ENCODE measurements around the gene LYRM9. TPM values are rescaled to one million over a fixed set of nuclear protein-coding genes. Genes with fewer than 3 reads are reported as not detected.

The LYRM9 gene
- polyA plus RNA-seq, 1 donor (not counting 4 experiments of a cell fraction or from before 2014, with no cell fraction given) = 3.0 TPM

- H3K9me3 ChIP-seq (ENCODE audit: control insufficient read depth, low read depth, low read length) = no peaks in the 10 kb centered on the region
- H3K27me3 ChIP-seq (ENCODE audit: control insufficient read depth, extremely low read depth, insufficient read depth, low read length) = peaks cover 3% of the 10 kb centered on the region
- H4K20me1 ChIP-seq (ENCODE audit: control insufficient read depth, extremely low read depth, insufficient read depth, low read length) = no peaks in the 10 kb centered on the region
- dilution Hi-C loops (cut with MboI; ENCODE audit: extremely low pct_ligation_motif_present, low sequenced_read_pairs) = no loop called here
- no peaks in the 10 kb centered on the region for H3K9me1 ChIP-seq (ENCODE audit: control insufficient read depth, extremely low read depth, insufficient read depth, low read length)
- FAIRE-seq (no peak), DNase-seq (ENCODE audit: low read depth, low spot score) (no peak)
- TF ChIP-seq EZH2 (IDR thresholded peaks at IDR 0.05; ENCODE audit: low read length) (no peak), CTCF (optimal IDR thresholded peaks at IDR 0.05 in 1 of 3, IDR thresholded peaks at IDR 0.05 in 1 of 3, conservative IDR thresholded peaks at IDR 0.05 in 1 of 3; ENCODE audit: extremely low read depth in 1 of 3, insufficient read depth in 2 of 3, low read length in 3 of 3) (no peak)
- H3K4me1 ChIP-seq (ENCODE audit: control insufficient read depth, extremely low read depth, insufficient read depth, low read length) = peaks cover 6% of the 10 kb centered on the region
- no peak overlapping the region for H3K27ac ChIP-seq (ENCODE audit: control insufficient read depth, insufficient read depth, low read length)
- no peaks in the 10 kb centered on the region for H3K79me2 ChIP-seq (ENCODE audit: control insufficient read depth, insufficient read depth, low read length)
- no peak overlapping the region for H3K9ac ChIP-seq (ENCODE audit: control insufficient read depth, extremely low read depth, insufficient read depth, low read length)
- H3K36me3 ChIP-seq (ENCODE audit: control insufficient read depth in 2 of 2, extremely low read depth in 1 of 2, insufficient read depth in 2 of 2, low read length in 2 of 2) = no peaks in the 10 kb centered on the region
- H2AFZ ChIP-seq (ENCODE audit: control insufficient read depth, low read length) = no peak overlapping the region
- no peak overlapping the region for H3K4me2 ChIP-seq (ENCODE audit: control insufficient read depth, extremely low read depth, insufficient read depth, low read depth, low read length)
- H3K4me3 ChIP-seq (ENCODE audit: control insufficient read depth in 2 of 3, extremely low read depth in 1 of 3, insufficient read depth in 2 of 3, low read depth in 1 of 3, low read length in 3 of 3) = no peak overlapping the region
These were observed 14.2 kb downstream of the LYRM9 start for GRCh38 chr17:27878776-27879562.

- no peak overlapping the region for H3K27ac ChIP-seq (ENCODE audit: control insufficient read depth, insufficient read depth, low read length)
- DNase-seq (ENCODE audit: low read depth, low spot score) = peak; percentile 78
- dilution Hi-C loops (cut with MboI; ENCODE audit: extremely low pct_ligation_motif_present, low sequenced_read_pairs) = no loop called here
- H3K9me3 ChIP-seq (ENCODE audit: control insufficient read depth, low read depth, low read length) = no peaks in the 10 kb centered on the region
- H4K20me1 ChIP-seq (ENCODE audit: control insufficient read depth, extremely low read depth, insufficient read depth, low read length) = no peaks in the 10 kb centered on the region
- no peak overlapping the region for H3K9ac ChIP-seq (ENCODE audit: control insufficient read depth, extremely low read depth, insufficient read depth, low read length)
- no peak overlapping the region for H3K4me3 ChIP-seq (ENCODE audit: control insufficient read depth in 2 of 3, extremely low read depth in 1 of 3, insufficient read depth in 2 of 3, low read depth in 1 of 3, low read length in 3 of 3)
- H3K27me3 ChIP-seq (ENCODE audit: control insufficient read depth, extremely low read depth, insufficient read depth, low read length) = peaks cover 3% of the 10 kb centered on the region
- H3K9me1 ChIP-seq (ENCODE audit: control insufficient read depth, extremely low read depth, insufficient read depth, low read length) = no peaks in the 10 kb centered on the region
- H3K4me1 ChIP-seq (ENCODE audit: control insufficient read depth, extremely low read depth, insufficient read depth, low read length) = peaks cover 21% of the 10 kb centered on the region
- H3K36me3 ChIP-seq (ENCODE audit: control insufficient read depth in 2 of 2, extremely low read depth in 1 of 2, insufficient read depth in 2 of 2, low read length in 2 of 2) = no peaks in the 10 kb centered on the region
- peak; percentile 29 for FAIRE-seq
- no peak overlapping the region for H3K4me2 ChIP-seq (ENCODE audit: control insufficient read depth, extremely low read depth, insufficient read depth, low read depth, low read length)
- no peak for TF ChIP-seq CTCF (optimal IDR thresholded peaks at IDR 0.05 in 1 of 3, IDR thresholded peaks at IDR 0.05 in 1 of 3, conservative IDR thresholded peaks at IDR 0.05 in 1 of 3; ENCODE audit: extremely low read depth in 1 of 3, insufficient read depth in 2 of 3, low read length in 3 of 3)
- TF ChIP-seq EZH2 (IDR thresholded peaks at IDR 0.05; ENCODE audit: low read length) = no peak
- H2AFZ ChIP-seq (ENCODE audit: control insufficient read depth, low read length) = no peak overlapping the region
- H3K79me2 ChIP-seq (ENCODE audit: control insufficient read depth, insufficient read depth, low read length) = no peaks in the 10 kb centered on the region
These were observed 19.4 kb downstream of the LYRM9 start for GRCh38 chr17:27873746-27874145.
